ENCODE results near the gene TECPR2. TPM values are rescaled to one million over a fixed set of nuclear protein-coding genes. Genes with fewer than 3 reads are reported as not detected.

The TECPR2 gene
- total and polyA plus RNA-seq, 4 experiments from 2014 or later = 0.89 to 12.6 (median 7.8) TPM

DNA sequence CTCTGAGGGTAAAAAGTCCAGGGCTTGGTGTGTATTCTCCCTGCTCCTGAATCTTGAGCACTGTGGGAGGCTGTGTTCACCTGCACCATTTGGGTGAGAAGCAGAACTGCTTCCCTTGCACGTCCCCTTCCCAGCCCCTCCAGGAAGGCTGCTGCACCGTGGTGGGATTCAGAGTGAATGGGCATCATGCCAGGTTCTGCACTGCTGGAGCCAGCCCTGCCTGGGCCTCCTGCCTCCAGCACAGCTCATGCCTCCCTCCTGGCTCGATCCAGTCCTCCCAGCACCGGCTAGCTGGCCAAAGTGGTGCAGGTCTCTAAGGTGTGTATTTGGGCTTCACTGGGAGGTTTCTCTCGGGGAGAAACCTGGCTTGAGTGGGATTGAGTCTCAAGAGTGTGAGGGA lies 92.0 kb downstream of the TECPR2 start:
- peaks cover 17% of the 10 kb centered on the region for H3K36me3 ChIP-seq (ENCODE audit: insufficient read depth, low read length)
- POLR2A ChIA-PET (ENCODE audit: partially characterized antibody) = no interaction called here
- CTCF ChIA-PET (ENCODE audit: partially characterized antibody) = interaction anchor here (1.3 to 1.7 kb wide), 2 partner anchors 17 to 18 kb away, joined by 5 read pairs; no protein-coding TSS in a partner anchor
- H3K27ac Mint-ChIP-seq = no peak overlapping the region
- no peaks in the 10 kb centered on the region for H3K9me3 ChIP-seq (ENCODE audit: control insufficient read depth in 1 of 2, low read length in 2 of 2)
- no peaks in the 10 kb centered on the region for H3K27me3 ChIP-seq (ENCODE audit: insufficient read depth, low read length)
- no peaks in the 10 kb centered on the region for H3K27me3 Mint-ChIP-seq
- no peak for DNase-seq
- no peaks in the 10 kb centered on the region for H3K9me3 Mint-ChIP-seq
- no peak overlapping the region for H3K27ac ChIP-seq (ENCODE audit: low read depth, low read length)
- no peaks in the 10 kb centered on the region for H3K4me1 ChIP-seq (ENCODE audit: insufficient read depth, low read length)
- peaks cover 36 to 37% of the 10 kb centered on the region in 2 donors for H3K36me3 Mint-ChIP-seq
- H3K4me3 ChIP-seq (ENCODE audit: low read length in 2 of 2) = no peak overlapping the region
- intact Hi-C loops (cut with micrococcal nuclease) = no loop called here
- no peak overlapping the region for H3K4me3 Mint-ChIP-seq
- H3K4me1 Mint-ChIP-seq = no peaks in the 10 kb centered on the region

DNA sequence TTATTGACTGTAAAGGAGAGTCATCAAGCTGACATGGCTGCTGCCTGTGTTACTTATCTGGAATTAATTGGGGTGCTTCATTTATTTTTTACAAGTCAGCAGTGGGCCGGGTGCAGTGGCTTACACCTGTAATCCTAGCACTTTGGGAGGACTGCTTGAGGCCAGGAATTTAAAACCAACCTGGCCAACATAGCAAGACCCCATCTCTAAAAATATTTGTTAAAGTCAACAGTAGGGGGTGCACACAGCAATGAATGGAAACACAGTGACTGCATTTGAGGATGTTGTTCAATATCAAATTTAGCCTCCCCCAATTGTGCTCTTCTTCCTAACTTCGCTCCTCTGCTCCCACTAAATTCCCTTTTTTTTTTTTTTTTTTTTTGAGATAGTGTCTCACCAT lies 94.8 kb downstream of the TECPR2 start:
- H3K27me3 Mint-ChIP-seq = no peaks in the 10 kb centered on the region
- intact Hi-C loops (cut with micrococcal nuclease) = no loop called here
- no peak overlapping the region for H3K27ac Mint-ChIP-seq
- H3K36me3 Mint-ChIP-seq = peaks cover 20 to 21% of the 10 kb centered on the region in 2 donors
- no peak for DNase-seq
- ChIA-PET POLR2A (ENCODE audit: partially characterized antibody) (interaction anchor here (0.7 kb wide), 1 partner anchor 416 kb away, joined by 3 read pairs; no protein-coding TSS in a partner anchor), CTCF (ENCODE audit: partially characterized antibody) (interaction anchor here (2.5 kb wide), 1 partner anchor 19 kb away, joined by 11 read pairs; no protein-coding TSS in a partner anchor)
- Histone ChIP-seq H3K4me3 (ENCODE audit: low read length in 2 of 2) (no peak overlapping the region), H3K27me3 (ENCODE audit: insufficient read depth, low read length) (no peaks in the 10 kb centered on the region), H3K4me1 (ENCODE audit: insufficient read depth, low read length) (no peaks in the 10 kb centered on the region), H3K27ac (ENCODE audit: low read depth, low read length) (no peak overlapping the region), H3K9me3 (ENCODE audit: control insufficient read depth in 1 of 2, low read length in 2 of 2) (no peaks in the 10 kb centered on the region), H3K36me3 (ENCODE audit: insufficient read depth, low read length) (no peaks in the 10 kb centered on the region)
- H3K4me3 Mint-ChIP-seq = no peak overlapping the region
- H3K4me1 Mint-ChIP-seq = peaks cover 0 to 4% (median 2%) of the 10 kb centered on the region in 4 donors
- H3K9me3 Mint-ChIP-seq = no peaks in the 10 kb centered on the region

DNA sequence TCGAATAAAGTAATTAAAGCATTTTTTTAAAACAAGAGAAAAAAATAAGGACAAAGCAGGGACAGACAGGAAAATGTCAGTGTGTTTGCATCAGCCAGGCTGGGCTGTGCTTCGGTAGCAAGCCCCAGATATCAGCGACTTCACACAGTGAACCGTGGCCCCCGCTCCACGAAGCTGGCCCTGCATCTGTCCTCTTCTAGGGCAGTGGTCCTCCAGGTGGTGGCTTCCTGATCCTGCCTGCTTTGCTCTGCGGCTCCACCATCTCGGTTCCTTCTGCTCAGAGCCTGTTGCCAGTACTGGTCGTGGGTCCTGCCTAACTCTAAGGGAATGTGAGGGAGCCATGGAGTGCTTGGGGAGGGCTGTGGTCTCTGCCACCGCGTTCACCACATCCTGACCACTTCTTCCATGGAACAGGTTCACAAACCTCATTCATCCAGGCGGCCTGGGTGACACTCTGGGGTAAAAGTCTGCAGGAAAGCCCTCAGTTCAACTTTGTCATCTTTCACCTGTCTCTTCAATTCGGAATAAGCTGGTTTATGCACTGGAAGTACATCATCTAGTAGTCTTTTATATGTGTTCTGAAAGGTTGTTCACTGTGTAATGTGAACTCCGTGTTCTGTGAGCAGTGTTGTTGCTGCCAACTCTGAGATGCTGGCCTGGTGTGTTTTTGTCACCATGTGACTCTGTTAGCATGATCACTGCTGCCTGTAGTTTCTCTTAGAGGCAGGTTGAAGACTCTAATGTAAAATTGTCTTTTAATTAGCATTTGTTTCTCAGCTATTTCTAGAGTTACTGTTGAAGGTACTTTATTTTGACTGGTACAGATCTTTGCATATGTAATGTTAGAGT lies 99.0 kb downstream of the TECPR2 start:
- H3K4me1 Mint-ChIP-seq = peaks cover 0 to 4% (median 2%) of the 10 kb centered on the region in 4 donors
- POLR2A ChIA-PET (ENCODE audit: partially characterized antibody) = no interaction called here
- H3K9me3 ChIP-seq (ENCODE audit: control insufficient read depth in 1 of 2, low read length in 2 of 2) = no peaks in the 10 kb centered on the region
- H3K36me3 Mint-ChIP-seq = peaks cover 23 to 27% of the 10 kb centered on the region in 2 donors
- peak overlapping the region in 1 of 7 donors; percentile 62 for H3K27ac Mint-ChIP-seq
- H3K27me3 ChIP-seq (ENCODE audit: insufficient read depth, low read length) = no peaks in the 10 kb centered on the region
- intact Hi-C loops (cut with micrococcal nuclease) = no loop called here
- no peaks in the 10 kb centered on the region for H3K36me3 ChIP-seq (ENCODE audit: insufficient read depth, low read length)
- H3K4me3 Mint-ChIP-seq = no peak overlapping the region
- no peaks in the 10 kb centered on the region for H3K4me1 ChIP-seq (ENCODE audit: insufficient read depth, low read length)
- H3K4me3 ChIP-seq (ENCODE audit: low read length in 2 of 2) = no peak overlapping the region
- DNase-seq = no peak
- CTCF ChIA-PET (ENCODE audit: partially characterized antibody) = no interaction called here
- no peaks in the 10 kb centered on the region for H3K9me3 Mint-ChIP-seq
- no peaks in the 10 kb centered on the region for H3K27me3 Mint-ChIP-seq
- H3K27ac ChIP-seq (ENCODE audit: low read depth, low read length) = no peak overlapping the region

DNA sequence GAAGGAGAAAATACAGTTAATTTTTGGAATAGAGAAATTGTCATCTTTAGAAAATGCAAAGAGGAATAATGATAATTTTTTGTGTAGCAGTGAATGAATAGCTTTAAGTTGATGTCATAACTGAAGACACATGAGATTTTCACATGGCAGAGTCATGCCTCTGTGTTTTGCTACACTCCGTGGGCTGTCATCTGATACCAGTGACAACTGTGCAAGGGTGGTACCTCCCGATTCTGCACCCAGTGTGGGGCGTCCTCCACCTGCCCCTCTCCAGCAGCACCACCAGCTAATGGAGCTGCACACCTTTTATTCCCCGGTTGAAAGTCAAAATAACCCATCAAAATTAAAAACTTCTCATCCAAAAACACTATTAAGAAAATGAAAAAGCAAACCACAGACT lies 99.7 kb downstream of the TECPR2 start:
- Mint-ChIP-seq H3K27me3 (no peaks in the 10 kb centered on the region), H3K9me3 (no peaks in the 10 kb centered on the region), H3K4me1 (peaks cover 0 to 4% (median 2%) of the 10 kb centered on the region in 4 donors), H3K36me3 (peaks cover 26 to 29% of the 10 kb centered on the region in 2 donors), H3K4me3 (no peak overlapping the region), H3K27ac (no peak overlapping the region)
- H3K36me3 ChIP-seq (ENCODE audit: insufficient read depth, low read length) = no peaks in the 10 kb centered on the region
- intact Hi-C loops (cut with micrococcal nuclease) = no loop called here
- DNase-seq = no peak
- no peak overlapping the region for H3K4me3 ChIP-seq (ENCODE audit: low read length in 2 of 2)
- H3K27ac ChIP-seq (ENCODE audit: low read depth, low read length) = no peak overlapping the region
- H3K4me1 ChIP-seq (ENCODE audit: insufficient read depth, low read length) = no peaks in the 10 kb centered on the region
- ChIA-PET POLR2A (ENCODE audit: partially characterized antibody) (no interaction called here), CTCF (ENCODE audit: partially characterized antibody) (no interaction called here)
- H3K27me3 ChIP-seq (ENCODE audit: insufficient read depth, low read length) = no peaks in the 10 kb centered on the region
- no peaks in the 10 kb centered on the region for H3K9me3 ChIP-seq (ENCODE audit: control insufficient read depth in 1 of 2, low read length in 2 of 2)

DNA sequence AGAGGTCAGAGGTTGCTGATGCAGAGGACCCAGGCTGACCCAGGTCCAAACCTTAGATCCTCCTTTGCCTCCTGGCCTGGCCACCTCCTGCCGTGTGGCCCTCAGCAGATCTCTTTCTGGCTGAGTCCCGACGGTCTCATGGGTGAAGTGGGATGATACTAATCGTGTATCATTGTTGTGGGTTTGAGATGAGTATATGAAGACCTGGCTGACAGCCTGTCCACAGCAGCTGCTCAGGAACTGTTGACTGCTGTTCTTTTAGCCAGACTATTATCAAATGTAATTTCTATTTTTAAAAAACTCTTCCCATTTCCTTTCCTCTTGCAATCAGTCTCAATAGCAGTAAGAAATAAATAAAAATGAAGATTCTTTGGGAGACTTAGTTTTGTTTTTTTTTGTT lies 101.3 kb downstream of the TECPR2 start:
- intact Hi-C loops (cut with micrococcal nuclease) = no loop called here
- ChIA-PET CTCF (ENCODE audit: partially characterized antibody) (interaction anchor here (1.3 kb wide), 1 partner anchor 25 kb away, joined by 3 read pairs; no protein-coding TSS in a partner anchor), POLR2A (ENCODE audit: partially characterized antibody) (no interaction called here)
- H3K27ac ChIP-seq (ENCODE audit: low read depth, low read length) = no peak overlapping the region
- no peak overlapping the region for H3K4me3 ChIP-seq (ENCODE audit: low read length in 2 of 2)
- H3K36me3 ChIP-seq (ENCODE audit: insufficient read depth, low read length) = no peaks in the 10 kb centered on the region
- Mint-ChIP-seq H3K36me3 (peaks cover 27 to 30% of the 10 kb centered on the region in 2 donors), H3K27me3 (no peaks in the 10 kb centered on the region), H3K27ac (peak overlapping the region in 1 of 7 donors; percentile 24), H3K9me3 (no peaks in the 10 kb centered on the region), H3K4me1 (peaks cover 0 to 4% (median 2%) of the 10 kb centered on the region in 4 donors), H3K4me3 (no peak overlapping the region)
- no peaks in the 10 kb centered on the region for H3K27me3 ChIP-seq (ENCODE audit: insufficient read depth, low read length)
- no peaks in the 10 kb centered on the region for H3K9me3 ChIP-seq (ENCODE audit: control insufficient read depth in 1 of 2, low read length in 2 of 2)
- no peak for DNase-seq
- no peaks in the 10 kb centered on the region for H3K4me1 ChIP-seq (ENCODE audit: insufficient read depth, low read length)

DNA sequence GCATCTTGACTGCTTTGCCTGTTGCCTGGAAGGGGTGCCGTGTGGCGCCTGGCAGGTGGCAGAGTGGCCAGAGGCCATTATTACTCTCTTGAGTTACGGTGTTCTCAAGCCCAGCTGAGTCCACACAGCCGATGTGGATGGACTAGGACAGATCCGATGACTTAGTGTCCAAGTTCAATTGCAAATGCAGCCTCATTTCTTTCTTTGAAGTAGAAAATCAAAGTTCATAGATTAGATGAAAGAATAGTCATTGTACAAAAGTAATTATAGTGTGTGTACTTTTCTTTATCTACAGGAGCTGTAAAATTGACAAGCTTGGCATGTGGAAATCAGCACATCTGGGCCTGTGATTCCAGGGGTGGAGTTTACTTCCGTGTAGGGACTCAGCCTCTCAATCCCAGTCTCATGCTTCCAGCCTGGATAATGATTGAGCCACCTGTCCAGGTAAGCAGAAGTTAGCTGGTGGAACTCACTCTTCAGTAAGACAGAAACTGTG lies 102.2 kb downstream of the TECPR2 start:
- Histone ChIP-seq H3K27me3 (ENCODE audit: insufficient read depth, low read length) (no peaks in the 10 kb centered on the region), H3K27ac (ENCODE audit: low read depth, low read length) (no peak overlapping the region), H3K4me3 (ENCODE audit: low read length in 2 of 2) (no peak overlapping the region), H3K9me3 (ENCODE audit: control insufficient read depth in 1 of 2, low read length in 2 of 2) (no peaks in the 10 kb centered on the region), H3K4me1 (ENCODE audit: insufficient read depth, low read length) (no peaks in the 10 kb centered on the region), H3K36me3 (ENCODE audit: insufficient read depth, low read length) (no peaks in the 10 kb centered on the region)
- peaks cover 0 to 4% (median 2%) of the 10 kb centered on the region in 4 donors for H3K4me1 Mint-ChIP-seq
- no peaks in the 10 kb centered on the region for H3K27me3 Mint-ChIP-seq
- no peak overlapping the region for H3K4me3 Mint-ChIP-seq
- no peaks in the 10 kb centered on the region for H3K9me3 Mint-ChIP-seq
- peaks cover 28 to 32% of the 10 kb centered on the region in 2 donors for H3K36me3 Mint-ChIP-seq
- CTCF ChIA-PET (ENCODE audit: partially characterized antibody) = interaction anchor here (1.3 kb wide), 1 partner anchor 26 kb away, joined by 3 read pairs; no protein-coding TSS in a partner anchor
- DNase-seq = no peak
- peak overlapping the region in 1 of 7 donors; percentile 57 for H3K27ac Mint-ChIP-seq
- intact Hi-C loops (cut with micrococcal nuclease) = no loop called here
- POLR2A ChIA-PET (ENCODE audit: partially characterized antibody) = no interaction called here

DNA sequence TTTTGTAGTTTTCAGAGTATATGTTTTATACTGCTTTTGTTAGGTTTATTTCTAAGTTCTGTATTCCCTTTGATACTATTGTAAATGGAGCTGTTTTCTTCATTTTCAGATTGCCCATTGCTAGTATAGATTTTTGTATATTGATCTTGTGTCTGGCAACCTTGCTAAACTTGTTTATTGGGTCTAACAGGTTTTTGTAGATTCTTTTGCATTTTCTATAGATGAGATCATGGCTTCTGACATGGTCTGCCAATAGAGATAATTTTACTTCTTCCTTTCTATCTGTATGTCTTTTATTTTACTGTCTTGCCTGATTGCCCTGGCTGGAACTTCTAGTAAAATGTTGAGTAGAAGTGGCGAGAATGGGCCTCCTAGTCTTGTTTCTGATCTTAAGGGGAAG lies 106.5 kb downstream of the TECPR2 start:
- Histone ChIP-seq H3K4me3 (ENCODE audit: low read length in 2 of 2) (no peak overlapping the region), H3K36me3 (ENCODE audit: insufficient read depth, low read length) (no peaks in the 10 kb centered on the region), H3K27ac (ENCODE audit: low read depth, low read length) (no peak overlapping the region), H3K9me3 (ENCODE audit: control insufficient read depth in 1 of 2, low read length in 2 of 2) (no peaks in the 10 kb centered on the region), H3K27me3 (ENCODE audit: insufficient read depth, low read length) (no peaks in the 10 kb centered on the region), H3K4me1 (ENCODE audit: insufficient read depth, low read length) (peaks cover 7% of the 10 kb centered on the region)
- peaks cover 30 to 34% of the 10 kb centered on the region in 2 donors for H3K36me3 Mint-ChIP-seq
- no peak for DNase-seq
- no peaks in the 10 kb centered on the region for H3K9me3 Mint-ChIP-seq
- H3K4me3 Mint-ChIP-seq = no peak overlapping the region
- peaks cover 6 to 10% (median 8%) of the 10 kb centered on the region in 4 donors for H3K4me1 Mint-ChIP-seq
- H3K27me3 Mint-ChIP-seq = no peaks in the 10 kb centered on the region
- CTCF ChIA-PET (ENCODE audit: partially characterized antibody) = no interaction called here
- peak overlapping the region in 1 of 7 donors; percentile 75 for H3K27ac Mint-ChIP-seq
- intact Hi-C loops (cut with micrococcal nuclease) = no loop called here
- POLR2A ChIA-PET (ENCODE audit: partially characterized antibody) = no interaction called here
